ENCODE results near the gene MYEOV. TPM values are rescaled to one million over a fixed set of nuclear protein-coding genes. Genes with fewer than 3 reads are reported as not detected.

MYEOV gene
- total RNA-seq, 2 donors from 2014 or later = 1.1 to 1.3 TPM

DNA sequence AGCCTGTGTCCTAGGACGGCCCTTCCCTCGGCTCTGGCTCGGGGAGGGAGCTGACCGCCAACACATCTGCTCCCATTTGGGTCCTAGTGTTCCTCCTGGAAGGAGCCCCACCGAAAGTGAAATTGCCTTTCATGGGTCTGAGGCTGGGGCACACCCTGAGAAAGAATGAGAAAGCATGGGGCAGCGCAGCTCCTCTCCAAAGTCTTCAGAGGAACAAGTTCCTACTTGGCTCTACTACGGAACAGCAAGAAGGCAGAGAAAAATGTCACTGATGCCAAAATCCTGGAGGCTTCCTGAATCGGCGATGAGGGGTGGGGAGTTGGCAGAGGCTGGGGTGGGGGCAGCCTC is 41.5 kb upstream of the MYEOV start:
- Histone ChIP-seq H3K27ac (no peak overlapping the region), H3K9me3 (no peaks in the 10 kb centered on the region), H3K4me3 (no peak overlapping the region), H3K27me3 (replicated peaks; ENCODE audit: insufficient read depth) (no peaks in the 10 kb centered on the region), H3K4me1 (ENCODE audit: control insufficient read depth in 1 of 2, low read depth in 2 of 2) (no peaks in the 10 kb centered on the region), H3K36me3 (no peaks in the 10 kb centered on the region)
- ATAC-seq (ENCODE audit: insufficient number of reproducible peaks, low FRiP score, low read depth) (no peak), DNase-seq (ENCODE audit: low spot score) (no peak)
- no peak for TF ChIP-seq CTCF (IDR thresholded peaks at IDR 0.05)

DNA sequence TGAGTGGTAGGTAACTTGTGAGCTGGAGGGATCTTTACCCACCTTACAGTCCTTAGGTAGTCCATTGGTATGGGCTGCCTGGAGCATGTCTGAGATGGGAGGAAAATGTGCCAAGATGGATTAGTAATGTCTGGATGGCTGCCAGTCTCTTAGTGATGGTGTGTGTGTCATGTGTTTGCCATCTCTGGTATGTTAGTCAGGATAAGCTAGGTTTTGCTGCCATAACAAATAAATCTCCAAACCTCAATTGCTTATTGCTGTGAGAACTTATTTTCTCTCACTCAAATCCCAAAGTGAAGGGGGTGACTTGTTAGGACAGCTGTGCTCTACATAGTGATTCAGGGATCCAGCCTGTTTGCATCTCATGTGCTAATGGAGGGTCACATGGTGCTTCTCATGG is 40.9 kb upstream of the MYEOV start:
- no peak overlapping the region for H3K27ac ChIP-seq
- H3K4me3 ChIP-seq = no peak overlapping the region
- H3K4me1 ChIP-seq (ENCODE audit: control insufficient read depth in 1 of 2, low read depth in 2 of 2) = no peaks in the 10 kb centered on the region
- no peaks in the 10 kb centered on the region for H3K27me3 ChIP-seq (replicated peaks; ENCODE audit: insufficient read depth)
- no peaks in the 10 kb centered on the region for H3K36me3 ChIP-seq
- no peak for DNase-seq (ENCODE audit: low spot score)
- no peaks in the 10 kb centered on the region for H3K9me3 ChIP-seq
- no peak for ATAC-seq (ENCODE audit: insufficient number of reproducible peaks, low FRiP score, low read depth)
- no peak for TF ChIP-seq CTCF (IDR thresholded peaks at IDR 0.05)

DNA sequence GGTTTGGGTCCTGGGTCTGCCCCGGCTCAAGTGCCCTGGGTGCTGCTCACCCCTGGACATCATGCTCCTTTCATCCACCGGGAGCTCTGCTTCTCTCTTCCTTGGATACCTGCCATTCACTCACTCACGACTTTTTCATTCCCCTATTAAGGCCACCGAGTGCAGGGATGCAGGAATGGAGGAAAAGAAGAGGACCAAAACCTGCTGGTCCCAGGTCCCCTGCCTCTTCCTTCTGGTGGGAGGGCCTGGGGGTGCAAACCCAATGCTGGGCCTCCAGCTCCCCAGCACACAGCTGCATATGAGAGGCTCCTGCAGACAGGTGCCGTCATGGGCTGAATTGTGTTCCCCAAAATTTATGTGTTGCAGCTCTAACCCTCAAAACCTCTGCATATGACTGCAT is 36.8 kb upstream of the MYEOV start:
- H3K4me1 ChIP-seq (ENCODE audit: control insufficient read depth in 1 of 2, low read depth in 2 of 2) = no peaks in the 10 kb centered on the region
- ATAC-seq (ENCODE audit: insufficient number of reproducible peaks, low FRiP score, low read depth) (no peak), DNase-seq (ENCODE audit: low spot score) (no peak)
- H3K9me3 ChIP-seq = no peaks in the 10 kb centered on the region
- TF ChIP-seq CTCF (IDR thresholded peaks at IDR 0.05) = no peak
- no peaks in the 10 kb centered on the region for H3K27me3 ChIP-seq (replicated peaks; ENCODE audit: insufficient read depth)
- H3K27ac ChIP-seq = no peak overlapping the region
- H3K4me3 ChIP-seq = no peak overlapping the region
- no peaks in the 10 kb centered on the region for H3K36me3 ChIP-seq

DNA sequence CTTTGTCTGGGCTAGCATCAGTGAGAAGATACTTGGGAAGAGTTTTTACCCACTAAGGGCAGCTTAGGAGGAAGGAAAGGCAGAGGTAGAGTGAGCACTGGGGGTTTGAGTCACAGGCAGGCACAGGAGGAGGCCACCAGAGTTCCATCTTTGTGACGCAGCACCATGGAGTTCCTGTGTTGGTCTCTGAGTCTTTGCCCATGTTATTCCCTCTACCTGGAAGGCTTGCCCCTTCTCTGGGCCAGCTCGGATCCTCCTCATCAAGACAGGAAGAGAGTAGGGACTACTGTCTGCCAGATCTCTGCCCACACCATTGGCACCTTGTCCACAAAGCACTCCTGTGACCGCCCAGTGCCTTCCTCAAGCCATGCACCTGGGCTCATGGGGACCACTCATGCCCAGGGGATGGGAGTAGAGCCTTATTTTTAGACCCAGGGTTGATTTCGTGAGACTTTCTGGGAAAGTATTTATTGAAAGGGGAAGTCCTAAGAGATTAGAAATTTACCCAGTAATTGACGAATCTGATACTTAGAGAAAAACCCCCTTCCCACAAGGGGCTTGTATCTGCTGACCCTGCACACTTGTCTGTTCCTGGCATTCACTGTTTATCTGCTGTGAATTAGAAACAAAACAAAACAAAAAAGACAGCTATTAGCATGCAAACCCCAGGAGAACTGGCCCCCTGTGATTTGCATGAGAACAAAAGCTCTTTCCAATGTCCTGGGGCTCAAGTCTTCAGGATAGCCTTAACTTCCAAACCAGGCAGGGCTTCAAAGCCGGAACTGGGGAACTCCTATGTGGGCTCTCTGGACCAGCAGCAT is 35.9 kb upstream of the MYEOV start:
- H3K4me1 ChIP-seq (ENCODE audit: control insufficient read depth in 1 of 2, low read depth in 2 of 2) = no peaks in the 10 kb centered on the region
- no peaks in the 10 kb centered on the region for H3K9me3 ChIP-seq
- TF ChIP-seq CTCF (IDR thresholded peaks at IDR 0.05) = no peak
- H3K36me3 ChIP-seq = no peaks in the 10 kb centered on the region
- no peak overlapping the region for H3K27ac ChIP-seq
- H3K4me3 ChIP-seq = no peak overlapping the region
- H3K27me3 ChIP-seq (replicated peaks; ENCODE audit: insufficient read depth) = no peaks in the 10 kb centered on the region
- DNase-seq (ENCODE audit: low spot score) (no peak), ATAC-seq (ENCODE audit: insufficient number of reproducible peaks, low FRiP score, low read depth) (no peak)

DNA sequence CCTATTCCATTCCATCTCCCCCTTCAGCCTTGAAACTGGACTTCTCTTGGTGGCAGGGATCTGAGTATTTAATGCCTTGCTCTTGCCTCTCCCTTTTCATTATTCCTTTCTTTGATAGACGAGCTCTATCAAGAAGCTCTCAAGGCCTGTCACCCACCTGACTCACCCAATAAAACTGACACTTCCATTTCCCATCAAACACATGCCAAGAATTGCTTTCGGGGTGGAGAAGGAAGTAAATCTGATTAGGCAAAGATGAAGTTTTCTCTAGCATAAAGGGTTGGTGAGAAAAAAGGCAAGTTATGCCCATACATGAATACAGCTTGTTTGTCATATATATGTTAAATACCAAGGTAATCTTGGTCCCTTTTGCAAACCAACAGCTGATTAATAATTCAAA is 34.9 kb upstream of the MYEOV start:
- DNase-seq (ENCODE audit: low spot score) (no peak), ATAC-seq (ENCODE audit: insufficient number of reproducible peaks, low FRiP score, low read depth) (no peak)
- no peaks in the 10 kb centered on the region for H3K4me1 ChIP-seq (ENCODE audit: control insufficient read depth in 1 of 2, low read depth in 2 of 2)
- H3K36me3 ChIP-seq = no peaks in the 10 kb centered on the region
- TF ChIP-seq CTCF (IDR thresholded peaks at IDR 0.05) = no peak
- no peaks in the 10 kb centered on the region for H3K9me3 ChIP-seq
- no peak overlapping the region for H3K4me3 ChIP-seq
- H3K27me3 ChIP-seq (replicated peaks; ENCODE audit: insufficient read depth) = no peaks in the 10 kb centered on the region
- H3K27ac ChIP-seq = no peak overlapping the region

Data from thoracic aorta (tissue), 2 donors.